ENCODE results near the gene FAM78A.
"Not testable (repeated sequence)": the region's sequence is repeated elsewhere in the genome, so short reads cannot be mapped to it uniquely, and the experiment has no call there.

FAM78A gene

DNA sequence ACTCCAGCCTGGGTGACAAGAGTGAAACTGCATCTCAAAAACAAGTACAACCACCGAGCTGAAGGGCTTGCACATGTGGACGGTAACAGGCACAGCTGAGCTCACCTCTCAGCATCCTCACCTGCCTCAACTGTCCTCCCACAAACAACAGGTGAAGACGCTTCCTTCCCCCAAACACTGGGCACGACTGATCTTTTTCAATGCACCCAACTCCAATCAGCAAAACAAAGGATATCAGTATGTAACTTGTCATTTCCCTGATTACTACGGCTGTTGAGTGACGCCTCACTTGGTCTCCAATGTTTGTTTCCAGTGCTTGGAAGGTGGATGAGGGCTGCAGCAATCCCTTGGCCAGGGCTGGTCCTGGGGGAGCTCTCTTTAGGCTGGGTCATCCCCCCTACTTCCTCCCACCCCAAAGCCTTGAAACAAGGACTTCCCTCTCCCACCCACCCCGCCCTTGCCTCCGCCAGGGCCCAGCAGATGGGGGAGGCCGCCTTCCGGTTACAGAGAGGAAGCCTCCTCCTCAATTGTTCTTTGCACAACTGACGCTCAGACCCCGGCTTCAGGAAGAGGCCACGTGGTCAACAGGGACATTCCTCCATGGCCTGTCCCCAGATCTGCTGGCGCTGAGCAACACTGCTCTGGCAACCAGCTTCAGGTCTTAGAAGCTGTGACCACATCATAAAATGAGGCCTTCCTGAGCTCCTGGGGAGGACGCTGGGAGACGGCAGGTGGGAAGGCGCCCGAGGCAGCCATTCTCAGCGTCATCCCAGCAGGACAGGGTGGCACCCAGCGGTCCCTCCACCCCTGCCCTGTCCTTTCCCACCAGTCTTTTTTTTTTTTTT lies 5.9 kb downstream of the FAM78A start:
- peak in 24 of 56 donors; percentile 24 to 58 (median 35) for DNase-seq

DNA sequence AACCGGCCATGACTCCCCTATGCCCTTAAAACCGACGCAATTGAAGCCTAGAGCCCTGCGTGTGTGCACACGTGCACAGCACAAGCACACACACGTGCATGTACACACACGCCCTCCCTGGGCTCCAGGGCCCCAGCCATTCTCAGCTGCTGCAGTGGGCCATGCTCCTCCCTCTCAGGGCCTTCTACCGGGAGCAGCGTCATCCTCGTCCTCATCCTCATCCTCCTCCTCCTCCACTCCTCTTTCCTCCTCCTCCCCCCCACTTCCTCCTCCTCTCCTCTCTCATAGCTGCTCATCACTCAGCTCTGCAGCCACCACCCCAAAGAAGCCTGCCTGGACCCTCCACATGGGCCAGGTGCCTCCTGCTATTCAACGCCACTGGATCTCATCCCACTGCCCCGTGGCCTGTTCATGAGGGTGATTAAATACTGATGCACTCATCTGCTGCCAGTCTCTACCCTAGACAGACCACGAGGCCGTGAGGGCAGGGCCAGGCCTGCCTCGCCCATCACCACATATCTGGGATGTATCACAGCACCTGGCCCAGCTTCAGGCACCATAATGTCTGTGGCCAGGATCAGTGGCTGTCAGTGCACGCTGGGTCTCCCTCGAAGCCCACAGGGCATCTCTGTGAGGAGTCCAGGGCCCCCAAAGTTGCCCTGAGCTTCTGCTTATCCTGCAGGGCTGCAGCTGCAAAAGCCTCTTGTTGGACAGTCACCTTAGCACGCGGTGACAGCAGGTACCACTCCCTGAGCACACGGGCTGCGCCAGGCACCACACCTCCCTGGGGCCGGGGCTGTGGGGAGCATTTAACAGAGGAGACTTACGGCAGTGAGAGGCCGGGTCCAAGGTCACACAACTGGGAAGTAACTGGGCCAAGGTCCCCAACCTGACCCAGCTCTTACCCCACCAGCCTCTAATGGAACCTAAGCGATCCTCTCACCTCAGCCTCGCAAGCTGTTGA lies 9.8 kb downstream of the FAM78A start:
- no peak for DNase-seq

- no peak for DNase-seq
Observed at GRCh38 chr9:131264231-131264630, 12.1 kb downstream of the FAM78A start.

- no peak for DNase-seq
Observed at GRCh38 chr9:131263701-131264100, 12.6 kb downstream of the FAM78A start.

GRCh38 chr9:131263033-131263343 lies 13.3 kb downstream of the FAM78A start:
- DNase-seq, result not testable (repeated sequence)

DNA sequence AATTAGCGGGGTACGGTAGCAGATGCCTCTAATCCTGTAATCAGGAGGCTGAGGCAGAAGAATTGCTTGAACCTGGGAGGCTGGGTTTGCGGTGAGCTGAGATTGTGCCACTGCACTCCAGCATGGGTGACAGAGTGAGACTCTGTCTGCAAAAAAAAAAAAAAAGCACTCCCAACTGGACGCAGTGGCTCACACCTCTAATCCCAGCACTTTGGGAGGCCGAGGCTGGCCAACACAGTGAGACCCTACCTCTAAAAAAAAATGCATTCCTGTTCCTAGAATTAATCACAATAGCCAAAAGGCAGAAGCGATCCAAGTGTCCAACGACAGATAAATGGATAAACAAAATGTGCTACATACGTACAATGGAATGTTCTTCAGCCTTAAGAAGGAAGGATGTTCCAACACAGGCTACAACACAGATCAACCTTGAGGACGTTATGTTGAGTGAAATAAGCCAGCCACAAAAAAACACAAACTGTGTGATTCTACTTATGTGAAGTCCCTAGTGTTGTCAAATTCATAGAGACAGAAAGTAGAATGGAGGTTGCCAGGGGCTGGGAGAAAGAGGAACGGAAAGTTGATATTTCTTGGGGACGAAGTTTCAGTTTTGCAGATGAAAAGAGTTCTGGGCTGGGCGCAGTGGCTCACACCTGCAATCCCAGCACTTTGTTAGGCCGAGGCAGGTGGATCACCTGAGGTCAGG lies 13.8 kb downstream of the FAM78A start:
- DNase-seq, result no peak

GRCh38 chr9:131260751-131261452 lies 15.4 kb downstream of the FAM78A start:
- DNase-seq, result no peak

DNA sequence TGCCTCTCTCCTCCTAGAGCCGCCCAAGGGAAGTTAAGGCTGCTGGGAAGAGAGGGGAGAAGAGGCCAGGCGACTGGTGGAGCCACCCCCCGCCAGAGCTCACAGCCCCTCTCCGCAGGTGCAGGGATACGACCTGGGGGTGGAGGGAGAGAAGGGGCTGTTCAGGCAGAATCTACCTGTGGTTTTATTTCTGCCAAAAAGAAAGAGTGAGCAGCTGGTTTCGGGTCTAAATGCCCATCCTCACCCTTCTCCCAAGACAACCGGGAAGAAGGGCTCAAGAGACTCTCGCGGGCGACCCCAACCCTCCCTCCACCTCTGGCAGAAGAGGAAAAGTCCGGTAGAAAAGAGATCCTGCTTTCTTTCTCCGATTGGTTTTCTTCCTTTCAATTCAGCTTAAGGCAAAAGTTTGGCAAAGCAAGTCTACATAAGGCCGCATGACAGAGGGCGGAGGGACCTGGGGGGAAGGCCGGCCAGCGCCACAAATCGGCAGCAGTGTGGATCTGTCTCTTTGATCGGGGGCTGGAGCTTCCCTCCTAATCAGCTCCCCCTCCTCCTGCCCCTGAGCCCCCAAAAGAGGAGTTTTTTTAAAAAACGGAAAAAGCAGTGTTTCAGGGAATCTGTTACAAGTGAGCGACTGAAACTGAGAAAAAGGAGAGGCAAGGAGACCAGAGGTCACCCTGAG lies 16.3 kb downstream of the FAM78A start:
- no peak for DNase-seq

GRCh38 chr9:131259432-131259898 lies 16.8 kb downstream of the FAM78A start:
- DNase-seq, result no peak

GRCh38 chr9:131258698-131259431 lies 17.4 kb downstream of the FAM78A start:
- DNase-seq, result no peak

DNA sequence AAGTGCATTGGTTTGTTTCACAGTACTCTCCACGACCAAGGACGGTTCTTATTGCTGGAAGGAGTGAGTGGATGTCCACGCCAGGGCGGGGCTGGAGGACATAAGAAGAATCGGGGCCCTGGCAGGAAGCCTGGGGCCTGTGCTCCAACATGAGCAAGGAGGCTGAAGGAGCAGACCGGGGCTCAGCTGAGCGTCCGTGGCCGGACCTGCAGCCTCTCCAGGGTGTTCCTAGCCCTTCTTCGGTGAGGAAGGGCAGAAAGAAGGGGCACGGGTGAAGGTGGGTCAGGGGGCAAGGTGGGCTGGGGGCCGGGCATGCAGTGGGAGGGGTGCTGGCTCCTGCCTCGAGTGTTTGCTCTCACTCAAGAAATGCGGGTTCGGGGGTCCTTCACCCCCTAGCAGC lies 18.1 kb downstream of the FAM78A start:
- DNase-seq, result no peak

- no peak for DNase-seq
Observed at GRCh38 chr9:131257266-131258025, 18.9 kb downstream of the FAM78A start.

DNA sequence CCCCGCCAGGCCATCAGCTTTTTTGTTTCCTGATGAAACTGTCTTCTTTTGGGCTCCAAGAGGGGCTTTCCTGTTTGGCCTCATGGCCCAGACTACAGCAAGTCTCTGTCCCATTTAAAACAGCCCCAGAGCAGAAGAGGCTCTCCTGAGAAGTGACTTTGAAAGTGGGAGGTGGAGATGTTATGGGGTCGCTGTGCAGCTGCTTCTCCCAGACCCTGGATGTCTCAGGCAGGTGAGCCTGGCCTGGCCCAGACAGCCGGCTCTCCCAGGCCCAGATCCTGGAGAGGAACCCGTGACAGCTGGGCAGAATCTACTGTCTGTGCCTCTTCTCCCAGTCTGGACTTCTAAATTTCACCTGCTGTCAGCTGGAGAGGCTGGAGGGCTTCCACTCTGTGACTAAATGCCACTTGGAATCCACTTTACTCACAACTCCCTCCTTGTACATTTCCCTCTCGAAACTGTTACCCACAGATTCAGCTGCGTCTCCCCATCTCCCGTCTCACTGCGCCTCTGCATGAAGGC lies 20.6 kb downstream of the FAM78A start:
- no peak for DNase-seq

- no peak for DNase-seq
Observed at GRCh38 chr9:131254626-131255025, 21.7 kb downstream of the FAM78A start.

GRCh38 chr9:131253891-131254491 lies 22.3 kb downstream of the FAM78A start:
- peak in 16 of 56 donors; percentile 22 to 70 (median 44) for DNase-seq

DNA sequence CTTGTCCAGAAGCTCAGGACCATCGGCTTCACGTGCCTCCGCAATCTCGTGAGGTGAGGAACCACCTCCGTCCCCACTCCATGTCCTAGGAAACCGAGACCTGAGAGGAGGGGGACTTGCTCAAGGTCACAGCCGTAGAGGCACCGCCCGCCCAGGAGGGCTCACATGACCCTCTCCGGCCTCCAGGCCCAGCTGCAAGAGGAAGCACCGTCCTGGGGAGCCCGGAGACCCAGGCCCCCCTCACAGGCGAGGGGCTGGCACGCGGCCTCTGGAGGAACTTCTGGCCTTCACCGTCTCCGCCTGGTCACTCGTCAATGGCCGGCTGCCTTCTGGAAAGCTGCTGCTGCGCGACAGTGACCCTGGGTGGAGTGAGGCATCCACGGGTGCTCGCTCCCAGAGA lies 24.2 kb downstream of the FAM78A start:
- no peak for DNase-seq

DNA sequence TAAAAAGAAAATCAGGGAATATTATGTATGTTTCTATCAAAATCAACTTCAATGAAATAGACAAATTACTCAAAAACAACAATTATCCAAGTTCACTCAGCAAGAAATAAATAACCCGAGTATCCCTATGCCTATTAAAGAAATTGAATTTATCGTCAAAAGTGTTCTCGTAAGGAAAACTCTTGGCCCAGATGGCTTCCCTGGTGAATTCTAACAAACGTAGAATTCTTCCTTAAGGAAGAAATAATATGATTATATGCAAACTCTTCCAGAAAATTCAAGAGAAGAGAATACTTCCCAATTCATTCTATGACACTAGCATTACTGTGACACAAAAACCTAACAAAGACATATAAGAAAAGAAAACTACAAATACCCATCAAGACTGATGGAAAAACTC lies 29.7 kb downstream of the FAM78A start:
- no peak for DNase-seq

DNA sequence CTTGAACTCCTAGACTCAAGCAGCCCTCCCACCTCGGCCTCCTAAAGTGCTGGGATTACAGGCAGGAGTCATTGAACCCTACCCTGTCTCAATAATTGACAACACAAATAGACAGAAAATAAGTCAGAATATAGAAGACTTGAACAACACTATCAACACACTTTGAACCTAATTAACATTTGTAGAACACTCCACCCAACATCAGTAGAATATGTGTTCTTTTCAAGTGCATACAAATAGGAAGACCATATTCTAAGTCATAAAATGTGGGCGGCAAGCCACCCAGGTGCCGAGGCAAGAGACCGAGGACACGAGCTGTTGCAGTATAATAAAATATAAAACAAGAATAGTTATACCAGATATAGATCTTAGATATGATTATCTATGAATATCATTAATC lies 32.0 kb downstream of the FAM78A start:
- not testable (repeated sequence) for DNase-seq
